GM18870 (cell line): ENCODE data around the gene LUC7L3.
"Not testable (repeated sequence)": the region's sequence is repeated elsewhere in the genome, so short reads cannot be mapped to it uniquely, and the experiment has no call there.

ENCODE experiments used
- ATAC-seq: cut with Tn5 transposase; IDR thresholded peaks from one replicate; pipeline ENCODE4 v1.9.1; 2021; ENCODE audit warnings: moderate library complexity; ENCODE audit not compliant: unreplicated experiment

The LUC7L3 gene

DNA sequence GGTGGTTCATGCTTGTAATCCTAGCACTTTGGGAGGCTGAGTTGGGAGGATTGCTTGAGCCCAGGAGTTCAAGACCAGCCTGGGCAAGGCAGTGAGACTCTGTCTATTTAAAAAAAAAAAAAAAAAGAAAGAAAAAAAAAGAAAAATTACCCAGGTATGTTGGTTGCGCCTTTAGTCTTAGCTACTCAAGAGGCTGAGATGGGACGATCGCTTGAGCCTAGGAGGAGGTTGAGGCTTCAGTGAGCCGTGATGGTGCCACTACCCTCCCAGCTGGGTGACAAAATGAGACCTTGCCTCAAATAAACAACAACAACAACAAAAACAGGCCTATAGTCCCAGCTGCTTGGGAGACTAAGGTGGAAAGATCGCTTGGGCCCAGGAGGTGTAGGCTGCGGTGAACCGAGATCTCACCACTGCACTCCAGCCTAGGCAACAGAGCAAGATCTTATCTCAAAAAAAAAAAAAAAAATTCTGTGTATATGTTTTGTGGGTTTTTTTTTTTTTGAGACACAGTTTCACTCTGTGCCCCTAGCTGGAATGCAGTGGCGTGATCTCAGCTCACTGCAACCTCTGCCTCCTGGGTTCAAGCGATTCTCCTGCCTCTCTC is 60.4 kb downstream of the LUC7L3 start:
- ATAC-seq: no peak

DNA sequence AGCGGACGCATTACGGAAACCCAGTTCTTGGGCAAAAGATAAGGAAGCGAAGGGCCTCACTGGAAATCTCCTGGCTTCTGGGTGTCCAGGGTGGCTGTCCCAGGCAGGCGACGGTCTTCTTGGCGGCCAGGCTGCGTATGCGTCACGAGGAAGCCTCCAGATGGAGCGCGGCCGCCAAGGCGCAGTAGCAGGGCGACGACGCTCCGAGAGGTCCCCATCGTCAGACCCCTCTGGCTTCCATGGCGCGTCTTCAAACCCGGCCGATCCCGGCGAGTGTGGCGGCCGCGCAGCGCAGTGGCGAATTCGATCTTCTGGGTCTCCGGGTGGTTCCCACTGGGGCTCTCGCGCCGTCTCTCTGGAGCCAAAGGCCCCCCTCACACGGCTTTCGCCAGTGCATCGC is 61.8 kb downstream of the LUC7L3 start:
- ATAC-seq: no peak

DNA sequence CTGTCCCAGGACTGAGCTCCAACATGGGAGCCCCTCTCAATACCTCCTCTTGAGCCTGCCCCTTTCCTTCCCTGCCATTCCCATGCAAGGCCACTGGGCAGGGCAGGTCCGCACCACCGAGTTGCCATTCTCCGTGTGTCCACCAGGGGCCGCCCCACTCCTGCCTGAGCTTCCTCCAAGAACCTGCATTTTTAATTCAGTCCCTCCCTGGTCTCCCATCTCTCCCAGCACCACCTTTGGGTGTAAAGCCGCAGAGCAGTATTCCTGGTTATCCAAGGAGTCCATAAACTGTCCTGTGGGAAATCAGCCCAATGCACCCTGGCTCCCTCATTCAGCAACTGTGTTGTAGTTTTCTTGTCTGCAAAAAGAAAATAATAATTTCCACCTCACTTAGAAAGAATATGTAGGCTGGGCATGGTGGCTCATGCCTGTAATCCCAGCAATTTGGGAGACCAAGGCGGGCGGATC is 63.8 kb downstream of the LUC7L3 start:
- no peak for ATAC-seq

DNA sequence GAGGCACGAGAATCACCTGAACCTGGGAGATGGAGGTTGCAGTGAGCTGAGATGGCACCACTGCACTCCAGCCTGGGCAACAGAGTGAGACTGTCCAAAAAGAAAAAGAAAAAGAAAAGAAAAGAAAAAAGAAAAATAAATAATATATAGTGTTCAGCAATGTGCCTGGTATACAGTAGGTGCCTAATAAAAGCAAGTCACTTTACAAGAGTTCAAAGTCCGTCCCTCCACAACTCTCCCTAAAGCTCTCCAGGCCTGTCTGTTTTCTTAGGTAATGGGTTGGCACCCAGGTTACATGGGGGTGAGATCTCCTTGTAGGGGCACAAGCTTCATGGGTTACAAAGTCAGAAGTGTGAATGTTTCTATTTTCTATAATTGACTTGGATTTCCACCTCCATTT is 64.5 kb downstream of the LUC7L3 start:
- no peak for ATAC-seq

DNA sequence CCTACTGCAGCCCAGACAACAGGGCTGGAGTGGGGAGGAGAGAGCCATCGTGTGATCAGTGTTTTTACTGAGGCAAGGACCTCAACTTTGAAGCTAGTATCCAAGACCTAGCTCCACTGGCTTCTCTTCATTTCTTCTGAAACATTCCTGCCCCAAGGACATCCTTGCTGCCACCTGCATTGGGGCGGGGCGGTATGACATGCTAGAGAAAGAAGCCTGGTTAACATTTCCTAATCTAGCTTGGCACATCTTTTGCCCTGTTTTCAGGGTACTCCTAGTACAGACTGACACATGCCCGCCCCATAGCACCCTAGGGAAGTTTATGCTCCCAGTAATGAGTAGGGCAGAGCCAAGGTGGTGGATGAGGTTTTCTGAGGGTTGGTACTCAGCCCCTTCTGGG is 65.7 kb downstream of the LUC7L3 start:
- ATAC-seq: no peak

DNA sequence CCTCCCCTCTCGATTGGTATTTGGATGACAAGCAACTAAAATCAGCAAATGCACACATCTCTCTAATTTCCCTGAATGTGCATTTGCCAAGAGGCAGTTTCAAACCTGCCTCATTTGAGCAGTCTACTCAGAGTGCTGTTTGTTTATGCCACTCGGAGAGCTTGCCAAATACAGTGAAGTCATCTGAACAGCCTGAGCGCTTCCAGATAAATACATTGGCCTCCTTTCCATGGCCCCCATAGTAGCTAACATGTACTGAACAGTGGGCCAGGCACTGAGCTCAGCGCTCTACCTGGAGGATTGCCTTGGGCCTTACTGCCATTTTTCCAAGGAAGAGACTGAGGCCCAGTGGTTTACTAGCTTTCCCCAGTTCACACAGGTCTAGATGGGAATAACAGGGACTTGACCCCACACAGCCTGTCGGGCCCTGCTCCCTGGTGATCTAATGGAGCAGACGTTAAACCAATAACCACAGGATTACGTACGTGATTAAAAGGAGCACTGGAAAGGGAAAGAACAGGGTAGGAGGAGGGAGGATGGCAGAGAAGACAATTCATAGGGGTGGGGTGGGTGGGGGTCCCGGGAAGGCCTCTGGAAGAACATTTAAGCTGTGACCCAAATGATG is 66.7 kb downstream of the LUC7L3 start:
- ATAC-seq: no peak

DNA sequence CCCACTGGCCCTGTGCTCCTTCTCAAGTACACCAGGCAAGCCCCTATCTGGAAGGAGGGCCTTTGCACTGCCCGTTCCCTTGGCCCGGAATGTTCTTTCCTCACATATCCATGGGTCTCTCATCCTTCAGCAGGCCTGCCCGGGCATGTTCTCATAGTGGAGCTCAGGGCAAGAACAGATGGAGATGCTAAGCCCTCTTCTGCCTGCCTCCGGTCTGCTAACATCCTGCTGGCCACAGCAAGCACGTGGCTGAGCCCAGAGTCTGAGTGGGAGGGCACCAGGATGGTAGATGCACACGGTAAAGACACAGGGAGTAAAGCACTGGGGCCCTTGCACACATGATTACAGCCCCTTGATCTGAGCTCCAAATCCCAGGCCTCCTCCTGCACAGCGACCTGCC is 67.7 kb downstream of the LUC7L3 start:
- no peak for ATAC-seq

DNA sequence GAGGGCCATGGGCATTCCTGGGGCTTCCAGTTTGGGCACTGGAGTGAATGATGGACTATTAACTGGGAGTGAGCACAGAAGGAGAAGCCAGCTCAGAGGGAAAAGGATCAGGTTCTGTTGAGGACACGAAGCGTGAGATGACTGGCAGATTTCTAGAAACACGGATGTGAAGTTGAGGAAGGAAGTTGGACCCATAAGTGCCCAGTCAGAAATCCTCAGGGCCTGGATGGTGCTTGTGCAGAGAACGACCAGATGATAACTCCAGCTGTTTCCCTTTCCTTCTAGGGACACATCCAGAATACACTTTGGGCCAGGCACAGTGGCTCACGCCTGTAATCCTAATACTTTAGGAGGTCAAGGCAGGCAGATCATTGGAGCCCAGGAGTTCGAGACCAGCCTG is 71.2 kb downstream of the LUC7L3 start:
- no peak for ATAC-seq

DNA sequence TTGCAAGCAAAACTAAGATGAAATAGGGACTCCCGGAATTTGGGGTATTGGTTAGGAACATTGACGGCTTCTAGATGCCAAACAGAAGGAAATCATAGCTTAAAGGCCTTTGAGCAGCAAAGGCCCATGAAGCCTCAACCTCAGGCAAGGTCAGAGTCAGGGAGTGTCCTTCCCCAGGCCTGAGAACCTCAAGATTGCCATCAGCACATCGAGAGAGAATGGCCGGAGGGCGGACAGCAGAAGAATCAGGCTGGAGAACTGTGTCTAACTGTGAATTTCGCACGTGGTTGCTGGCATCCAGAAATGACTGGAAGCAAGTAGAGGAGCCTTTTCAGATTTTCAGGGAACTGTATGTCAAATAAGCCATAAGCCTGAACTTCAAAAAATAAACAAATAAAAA is 72.7 kb downstream of the LUC7L3 start:
- ATAC-seq: no peak

DNA sequence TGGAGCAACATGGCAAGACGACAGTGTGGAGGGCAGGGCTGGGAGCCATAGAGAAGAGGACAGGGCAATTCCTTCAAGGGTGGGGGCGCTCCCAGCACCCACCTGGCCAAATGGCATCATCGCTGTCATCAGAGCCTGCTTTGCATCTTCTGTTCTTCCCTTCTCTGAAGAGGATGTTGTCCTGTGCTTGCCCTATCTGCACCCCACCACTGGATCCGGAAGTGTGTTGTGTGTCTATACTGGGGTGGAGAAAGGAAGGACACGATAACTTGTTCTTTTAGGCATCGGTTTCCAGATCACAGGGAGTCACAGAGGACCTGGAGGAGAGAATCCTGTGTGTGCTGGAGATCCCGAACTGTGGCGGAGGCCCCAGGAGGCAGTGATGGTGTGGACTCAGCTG is 73.6 kb downstream of the LUC7L3 start:
- no peak for ATAC-seq

DNA sequence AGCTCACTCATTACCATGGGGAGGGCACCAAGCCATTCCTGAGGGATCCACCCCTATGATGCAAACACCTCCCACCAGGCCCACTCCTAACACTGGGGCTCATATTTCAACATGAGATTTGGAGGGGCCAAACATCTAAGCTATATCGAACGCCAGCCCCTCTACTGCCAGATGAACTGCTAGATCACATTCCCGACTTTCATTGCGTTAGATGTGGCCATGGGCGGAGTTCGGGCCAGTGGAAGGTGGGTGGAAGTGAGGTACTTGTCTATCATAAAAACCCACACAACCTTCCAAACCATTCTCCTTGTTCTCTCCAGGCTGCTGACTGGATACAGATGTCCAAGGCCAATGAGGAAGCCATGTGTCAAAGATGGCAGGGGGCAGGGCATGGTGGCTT is 75.0 kb downstream of the LUC7L3 start:
- ATAC-seq: no peak

DNA sequence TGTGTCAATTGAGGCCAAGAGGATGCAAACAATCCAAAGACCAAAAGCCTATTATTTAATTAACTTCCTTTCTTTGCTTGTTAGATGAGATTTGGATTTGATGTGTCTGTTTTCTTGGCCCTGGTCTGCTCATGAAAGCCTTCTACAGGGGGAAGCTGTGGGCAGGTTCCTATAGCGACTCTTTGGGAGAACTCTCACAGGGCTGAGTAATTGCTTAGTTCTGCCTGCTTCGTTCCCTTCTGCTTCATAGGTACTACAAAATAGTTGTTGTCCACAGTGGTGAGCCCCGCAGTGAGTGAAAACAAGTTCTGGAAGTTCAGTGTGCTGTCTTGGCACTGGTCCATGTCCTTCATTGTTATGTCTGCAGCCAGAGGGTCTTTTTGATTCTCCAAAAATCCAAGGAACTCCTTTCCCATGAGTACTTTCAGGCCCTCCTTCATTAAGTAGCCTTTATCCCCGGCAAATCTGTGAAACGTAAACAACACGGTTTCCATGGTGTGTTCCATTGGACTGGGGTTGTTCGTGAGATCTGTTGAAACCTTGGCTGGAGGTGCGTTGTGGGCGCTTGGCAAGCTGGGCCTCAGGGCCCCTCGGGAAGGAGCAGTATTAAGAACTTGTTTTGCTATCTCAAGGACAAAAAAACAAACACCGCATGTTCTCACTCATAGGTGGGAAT is 77.9 kb downstream of the LUC7L3 start:
- ATAC-seq: no peak

DNA sequence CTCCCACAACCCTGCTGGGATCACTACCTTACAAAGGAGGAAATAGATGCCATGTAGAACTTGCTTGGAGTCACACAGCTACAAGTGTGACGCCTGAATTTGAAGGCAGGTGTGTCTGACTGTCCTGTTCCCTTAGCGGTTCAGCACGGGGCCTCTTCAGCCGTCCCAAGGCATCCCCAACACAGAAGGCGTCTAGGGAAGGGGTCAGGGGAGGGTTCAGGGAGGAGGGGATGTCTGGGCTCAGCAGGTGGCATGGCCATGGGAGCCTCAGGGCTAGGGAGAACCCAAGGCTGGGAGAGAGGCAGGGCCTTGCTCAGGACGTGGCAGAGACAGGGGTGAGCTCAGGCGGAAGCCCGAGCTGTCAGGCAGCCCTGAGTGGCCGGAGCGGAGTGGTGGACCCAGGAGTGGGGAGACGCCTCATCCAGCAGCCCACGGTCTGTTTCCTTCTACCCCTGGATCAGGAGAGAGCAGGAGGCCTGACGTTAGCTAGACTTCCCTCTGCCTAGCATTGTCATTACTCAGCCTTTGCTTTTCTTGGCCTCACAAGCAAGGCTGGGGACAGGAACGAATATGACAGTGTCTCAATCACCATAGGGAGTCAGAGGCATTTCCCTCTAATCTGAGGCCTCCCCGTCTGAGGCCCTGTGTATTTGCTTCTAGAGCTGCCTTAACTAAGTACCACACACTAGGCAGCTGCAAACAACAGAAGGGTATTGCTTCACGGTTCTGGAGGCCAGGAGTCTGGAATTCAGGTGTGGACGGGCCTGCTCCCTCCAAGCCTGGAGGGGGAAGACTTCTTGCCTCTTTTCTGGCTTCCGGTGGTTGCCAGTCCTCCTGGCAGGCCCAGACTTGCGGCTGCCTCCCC is 79.3 kb downstream of the LUC7L3 start:
- ATAC-seq: no peak

DNA sequence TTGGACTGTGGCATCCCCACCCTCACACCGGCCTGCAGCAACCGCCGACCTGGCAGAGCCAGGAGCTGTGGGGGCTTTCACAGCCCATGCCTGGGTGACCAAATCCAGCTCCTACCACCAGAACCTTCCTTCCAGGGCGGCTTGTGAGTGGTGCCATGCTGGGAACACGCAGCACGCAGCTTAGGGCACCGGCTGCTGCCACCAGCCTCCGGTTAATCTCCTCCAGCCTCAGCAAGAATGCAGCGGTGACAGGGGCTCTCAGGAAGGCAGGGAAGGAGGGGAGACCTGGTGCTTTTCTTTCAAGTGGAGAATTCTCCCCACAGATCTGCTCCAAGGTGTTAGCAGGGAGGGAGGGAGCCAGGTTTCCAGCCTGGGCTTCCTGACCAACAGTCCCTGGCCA is 80.2 kb downstream of the LUC7L3 start:
- ATAC-seq: no peak

DNA sequence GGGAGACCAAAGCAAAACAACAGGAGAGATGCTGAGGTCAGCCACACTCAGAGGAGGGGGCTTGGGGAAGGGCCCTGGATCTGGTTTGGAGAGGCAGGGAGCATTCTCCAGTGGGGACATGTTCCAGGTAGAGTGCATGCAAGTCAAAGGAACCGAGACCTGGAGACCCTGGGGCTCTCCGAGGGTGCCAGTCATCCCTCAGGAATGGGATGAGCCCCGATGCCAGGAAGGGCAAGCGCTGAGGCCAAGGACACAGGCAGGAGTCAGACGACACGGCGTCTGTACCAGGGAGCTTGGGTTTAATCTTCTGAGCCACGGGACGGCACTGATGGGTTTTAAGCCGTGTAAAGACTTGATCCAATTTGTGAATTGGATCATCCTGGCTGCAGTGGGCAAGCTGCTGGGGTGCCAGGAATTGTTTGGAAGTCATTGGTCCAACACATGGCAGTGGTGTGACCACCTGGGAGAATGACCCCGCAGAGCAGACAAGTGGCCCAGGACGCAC is 80.8 kb downstream of the LUC7L3 start:
- no peak for ATAC-seq

DNA sequence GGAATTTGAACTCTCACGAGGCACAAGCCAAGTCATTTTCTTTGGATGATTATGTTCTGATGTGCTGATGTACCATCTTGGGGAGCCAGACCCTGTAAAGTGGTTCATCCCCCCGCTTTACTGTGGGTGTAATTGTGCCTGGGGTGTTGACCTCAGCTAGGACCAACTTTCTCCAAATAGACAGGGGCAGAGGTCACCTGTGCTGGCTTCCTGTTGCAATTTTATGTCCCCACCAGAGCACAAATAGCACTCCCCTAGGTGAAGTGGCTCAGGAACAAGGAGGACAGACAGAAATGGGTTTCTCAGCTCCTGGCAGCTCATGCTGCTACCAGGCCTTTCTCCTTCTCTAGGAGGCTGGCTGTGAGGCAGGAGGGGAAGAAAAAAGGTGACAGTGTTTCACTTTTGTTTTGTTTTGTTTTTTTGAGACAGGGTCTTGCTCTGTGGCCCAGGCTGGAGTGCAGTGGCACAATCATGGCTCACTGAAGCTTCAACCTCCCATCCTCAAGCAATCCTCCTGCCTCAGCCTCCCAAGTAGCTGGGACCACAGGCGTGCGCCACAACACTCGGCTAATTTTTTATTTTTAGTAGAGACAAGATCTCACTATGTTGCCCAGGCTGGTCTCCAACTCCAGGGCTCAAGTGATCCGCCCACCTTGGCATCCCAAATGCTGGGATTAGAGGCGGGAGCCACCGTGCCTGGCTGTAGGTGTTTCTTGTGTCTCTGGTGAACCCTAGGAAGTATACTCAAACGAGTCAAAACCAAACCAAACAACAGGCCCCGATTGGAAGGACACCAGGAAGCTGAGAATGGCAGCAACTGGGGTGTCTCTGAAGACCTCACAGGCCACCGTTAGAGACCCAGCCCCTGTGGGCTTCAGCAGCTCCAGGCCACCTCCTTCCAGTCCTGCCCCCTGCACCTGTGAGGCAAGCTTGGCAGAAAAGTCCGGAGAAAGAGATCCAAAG is 83.5 kb downstream of the LUC7L3 start:
- ATAC-seq: no peak

DNA sequence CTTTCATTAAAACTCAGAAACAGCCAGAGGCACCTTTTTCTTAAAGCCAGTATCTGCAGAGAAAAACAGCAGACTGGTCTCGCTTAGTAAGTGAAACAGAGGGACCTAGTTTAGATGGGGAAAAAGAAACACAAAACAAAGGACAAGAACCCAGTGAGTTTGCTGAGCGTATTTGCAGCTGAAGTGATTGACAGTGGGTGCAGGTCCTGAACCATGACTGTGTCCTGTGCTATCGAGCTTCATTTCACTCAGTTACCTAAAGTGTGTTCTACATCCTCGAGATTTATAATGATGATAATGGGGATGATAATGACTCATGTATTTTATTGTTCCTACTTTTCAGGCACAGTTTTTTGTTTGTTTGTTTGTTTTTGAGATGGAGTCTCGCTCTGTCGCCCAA is 84.3 kb downstream of the LUC7L3 start:
- ATAC-seq: no peak

DNA sequence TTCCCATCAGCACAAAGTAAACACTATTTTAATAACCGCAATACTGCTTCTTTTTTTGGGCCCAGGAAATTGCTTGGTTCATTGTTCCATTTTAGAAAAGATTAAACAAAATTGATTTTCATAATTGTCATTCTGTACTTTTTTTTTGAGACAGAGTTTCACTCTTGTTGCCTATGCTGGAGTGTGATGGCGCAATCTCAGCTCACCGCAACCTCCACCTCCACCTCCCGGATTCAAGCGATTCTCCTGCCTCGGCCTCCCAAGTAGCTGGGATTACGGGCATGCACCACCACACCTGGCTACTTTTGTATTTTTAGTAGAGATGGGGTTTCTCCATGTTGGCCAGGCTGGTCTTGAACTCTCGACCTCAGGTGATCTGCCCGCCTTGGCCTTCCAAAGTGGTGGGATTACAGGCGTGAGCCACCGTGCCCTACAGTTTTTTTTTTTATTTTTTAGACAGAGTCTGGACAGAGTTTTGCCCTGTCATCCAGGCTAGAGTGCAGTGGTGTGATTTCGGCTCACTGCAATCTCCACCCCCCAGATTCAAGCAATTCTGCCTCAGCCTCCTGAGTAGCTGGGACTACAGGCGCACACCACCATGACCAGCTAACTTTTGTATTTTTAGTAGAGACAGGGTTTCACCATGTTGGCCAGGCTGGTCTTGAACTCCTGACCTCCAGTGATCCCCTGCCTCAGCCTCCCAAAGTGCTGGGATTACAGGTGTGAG is 85.5 kb downstream of the LUC7L3 start:
- not testable (repeated sequence) for ATAC-seq

DNA sequence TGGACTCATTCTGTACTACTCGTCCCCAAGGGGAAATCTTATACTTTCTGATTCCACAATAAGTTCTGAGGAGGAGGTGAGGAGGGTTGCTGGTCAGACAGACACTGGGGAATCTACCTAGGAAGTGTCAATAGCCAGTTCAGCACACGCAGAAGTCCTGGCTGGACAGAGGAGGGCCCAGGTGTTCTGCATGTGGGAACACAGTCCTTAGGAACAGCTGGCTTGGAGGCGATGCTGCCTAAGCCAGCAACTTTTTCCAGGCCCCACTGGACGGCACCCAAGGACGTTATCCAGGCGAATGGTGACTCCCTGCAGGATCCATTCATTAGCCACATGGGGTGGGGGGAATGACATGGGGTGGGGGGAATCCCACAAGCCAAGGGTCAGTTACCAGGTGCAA is 86.1 kb downstream of the LUC7L3 start:
- no peak for ATAC-seq
